ENCODE data around the gene CABP7.

Gene CABP7

DNA sequence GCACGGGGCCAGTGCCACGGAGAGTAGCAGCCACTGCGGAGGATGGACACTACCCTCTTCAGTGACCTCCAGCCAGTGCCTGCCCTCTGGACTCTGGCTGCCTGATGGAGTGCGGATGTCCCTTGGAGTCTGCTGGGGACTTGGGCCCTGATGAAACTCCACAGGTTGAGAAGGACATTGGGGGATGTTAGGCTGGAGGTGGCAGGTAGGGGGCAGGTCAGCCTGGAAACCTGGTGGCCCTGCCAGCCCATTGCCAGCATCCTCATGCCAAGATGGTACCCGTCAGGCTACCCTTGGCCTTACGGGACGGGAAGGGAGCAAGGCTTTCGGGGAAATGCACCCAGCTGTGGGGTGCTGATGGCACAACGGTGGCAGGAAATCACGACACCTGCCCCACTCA lies 4.0 kb downstream of the CABP7 start:
- DNase-seq: no peak

DNA sequence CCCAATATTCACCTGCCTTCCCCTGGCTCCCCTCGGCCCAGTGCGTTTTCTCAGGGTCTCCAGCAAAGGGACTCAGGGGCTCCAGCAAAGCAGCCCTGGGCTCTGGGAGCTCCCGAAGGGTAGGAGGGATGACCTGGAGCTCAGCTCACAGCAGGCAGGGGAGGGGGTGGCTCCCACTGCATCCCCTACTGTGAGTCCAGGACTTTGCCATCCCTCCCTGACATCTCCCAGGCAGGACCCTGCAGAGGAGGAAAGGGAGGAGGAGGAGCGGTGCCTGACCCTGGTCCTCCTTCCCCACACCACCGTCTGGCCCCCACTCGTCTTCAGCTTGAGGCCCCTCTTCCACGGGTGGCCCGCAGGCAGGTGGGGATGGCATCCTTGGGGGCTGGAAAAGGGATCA lies 5.0 kb downstream of the CABP7 start:
- no peak for DNase-seq

DNA sequence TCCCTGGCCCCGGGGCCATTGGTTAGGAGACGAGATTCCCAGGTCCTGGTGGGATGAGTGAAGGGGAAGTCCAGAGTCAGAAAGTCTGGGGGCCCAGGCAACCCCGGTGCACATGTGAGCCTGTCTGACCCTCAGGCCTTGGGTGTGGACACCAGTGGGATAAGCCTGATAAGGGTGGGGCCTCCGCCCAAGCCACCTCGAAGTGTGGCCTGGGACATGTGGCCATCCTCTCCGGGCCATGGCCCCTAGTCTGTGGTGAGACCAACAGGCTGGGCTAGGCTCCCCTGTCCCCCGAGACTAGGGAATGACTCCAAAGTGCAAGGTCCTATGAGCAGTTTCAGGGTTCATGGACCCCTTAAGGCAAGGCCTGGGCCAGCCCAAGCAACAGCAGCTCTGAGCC lies 6.3 kb downstream of the CABP7 start:
- no peak for DNase-seq

GRCh38 chr22:29726512-29727130 lies 6.8 kb downstream of the CABP7 start:
- DNase-seq: no peak

DNA sequence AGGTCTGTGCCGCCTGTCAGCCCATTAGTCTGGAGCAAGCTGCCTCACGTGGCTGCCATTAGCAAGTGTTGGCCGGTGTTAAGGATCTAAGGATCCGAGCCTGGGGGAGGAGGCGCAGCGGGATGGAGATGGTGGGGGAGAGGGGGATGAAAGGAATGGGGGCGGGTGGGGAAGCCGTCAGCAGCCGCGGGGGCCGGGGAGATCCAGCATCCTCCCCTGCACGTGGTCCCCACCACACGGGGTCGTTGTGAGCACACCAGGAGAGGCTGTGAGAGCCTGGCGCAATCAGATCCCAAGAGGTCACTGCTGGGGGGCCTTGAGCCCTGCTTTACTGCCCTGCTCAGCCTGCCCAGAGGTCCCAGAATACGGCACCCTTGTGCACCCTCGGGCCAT lies 7.3 kb downstream of the CABP7 start:
- DNase-seq: peak; percentile 4

DNA sequence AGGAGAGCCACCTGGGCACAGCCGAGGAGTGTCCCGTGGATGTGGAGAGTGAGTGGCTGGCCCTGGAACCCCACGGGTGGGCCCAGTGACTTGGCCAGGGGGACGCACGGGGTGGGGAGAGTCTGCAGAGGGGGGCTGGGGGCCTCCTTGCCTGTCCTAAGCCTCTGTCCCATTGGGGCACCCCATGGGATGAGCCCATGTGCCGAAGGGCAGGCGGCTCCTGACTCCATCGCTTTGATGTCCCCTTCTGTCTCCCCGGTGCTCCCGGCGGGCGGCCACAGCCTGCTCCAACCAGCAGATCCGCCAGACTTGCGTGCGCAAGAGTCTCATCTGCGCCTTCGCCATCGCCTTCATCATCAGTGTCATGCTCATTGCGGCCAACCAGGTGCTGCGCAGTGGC lies 9.4 kb downstream of the CABP7 start:
- no peak for DNase-seq

- no peak for DNase-seq
Observed at GRCh38 chr22:29731058-29731850, 11.5 kb downstream of the CABP7 start.

DNA sequence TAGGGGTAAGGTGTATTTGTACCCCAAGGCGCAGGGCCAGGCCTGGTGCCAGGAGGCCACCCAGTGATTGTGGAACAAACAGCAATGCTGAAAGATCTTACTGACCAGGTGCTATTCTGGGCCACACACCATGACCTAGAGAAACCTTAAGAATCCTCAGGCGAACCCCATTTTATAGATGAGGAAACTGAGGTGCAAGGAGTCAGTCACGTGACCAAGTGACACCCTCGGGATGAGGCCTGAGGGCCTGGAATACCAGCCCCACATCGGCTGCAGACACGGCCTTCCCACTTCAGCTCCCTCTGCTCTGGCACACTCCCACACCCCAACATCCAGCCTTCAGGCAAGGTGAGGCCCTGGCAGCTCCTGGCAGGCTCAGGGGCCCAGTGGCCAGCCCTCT lies 13.1 kb downstream of the CABP7 start:
- DNase-seq: no peak

- DNase-seq: no peak
Observed at GRCh38 chr22:29733362-29734201, 13.8 kb downstream of the CABP7 start.

DNA sequence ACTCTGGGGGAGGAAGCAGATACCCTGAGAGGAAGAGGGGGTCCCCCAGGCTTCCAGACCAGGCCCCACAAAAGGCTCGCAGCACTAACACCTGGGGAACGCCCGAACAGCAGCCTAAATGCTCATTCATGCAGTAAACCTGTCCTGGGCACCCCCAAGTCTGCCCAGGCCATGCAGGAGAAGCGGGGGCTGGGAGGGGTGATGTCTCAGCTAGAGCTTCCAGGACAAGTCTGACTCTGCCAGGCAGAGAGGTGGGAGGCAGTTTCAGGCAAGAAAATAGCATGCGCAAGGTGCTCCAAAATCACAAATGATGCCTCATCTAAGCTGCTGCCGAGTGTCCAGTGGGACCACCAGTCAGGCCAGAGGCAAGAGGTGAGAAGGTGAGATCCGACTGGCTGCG lies 14.6 kb downstream of the CABP7 start:
- no peak for DNase-seq

DNA sequence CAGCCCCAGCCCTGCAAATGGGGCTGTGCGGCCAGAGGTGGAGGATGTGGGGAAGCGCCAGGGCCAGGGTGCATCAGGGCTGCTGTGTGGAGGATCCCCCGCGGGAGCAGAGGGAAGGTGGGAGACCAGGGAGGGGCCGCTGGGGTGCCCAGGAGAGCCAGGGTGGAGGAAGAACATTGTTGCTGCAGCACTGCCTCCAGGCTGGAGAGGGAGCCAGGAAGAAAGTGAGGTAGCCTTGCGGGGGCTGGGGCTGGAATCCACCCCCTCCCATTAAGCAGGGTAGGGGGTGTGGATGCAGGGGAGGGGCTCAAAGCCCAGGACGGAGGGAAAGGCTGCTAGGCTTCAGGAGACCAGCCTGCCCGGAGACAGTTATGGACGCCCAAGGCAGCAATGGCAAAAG lies 15.0 kb downstream of the CABP7 start:
- no peak for DNase-seq

- no peak for DNase-seq
Observed at GRCh38 chr22:29735416-29735815, 15.6 kb downstream of the CABP7 start.

DNA sequence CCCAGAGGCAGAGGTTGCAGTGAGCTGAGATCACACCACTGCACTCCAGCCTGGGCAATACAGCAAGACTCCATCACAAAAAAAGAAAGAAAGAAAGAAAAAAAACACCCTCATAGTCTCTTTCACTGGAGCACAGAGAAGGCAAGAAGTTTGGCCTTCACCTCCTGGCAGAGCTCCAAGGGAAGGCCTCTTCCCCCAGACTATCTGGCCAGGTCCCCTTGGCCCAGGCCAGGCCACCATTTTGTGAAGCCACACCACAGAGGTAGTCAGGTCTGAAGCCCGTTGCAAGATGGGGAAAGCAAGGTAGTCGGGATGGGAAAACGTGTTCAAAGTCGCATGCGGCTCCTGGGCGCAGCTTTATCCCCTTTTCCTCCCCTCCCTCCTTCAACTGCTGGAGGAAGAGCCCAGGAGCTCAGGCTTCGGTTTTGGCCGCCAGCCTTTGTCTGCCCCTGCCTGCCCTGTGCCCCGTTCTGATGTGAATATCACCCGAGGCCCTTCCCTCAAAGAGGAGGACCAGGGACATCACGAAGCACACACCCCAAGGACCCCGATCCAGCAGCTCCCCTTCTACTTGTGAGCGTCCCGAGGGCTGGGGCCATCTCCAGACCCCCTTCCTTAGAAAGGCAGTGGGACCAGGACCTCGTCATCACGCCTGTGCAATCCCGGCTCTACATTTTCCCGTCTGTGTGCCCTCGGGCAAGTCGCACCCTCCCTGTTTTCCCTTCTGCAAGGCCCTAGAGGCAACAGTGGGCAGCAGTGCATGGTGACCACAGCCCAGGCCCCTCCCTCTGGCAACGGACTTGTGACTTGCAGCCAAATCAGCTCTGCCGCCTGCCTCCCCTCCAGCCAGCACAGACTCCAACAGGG lies 17.7 kb downstream of the CABP7 start:
- DNase-seq: no peak

- no peak for DNase-seq
Observed at GRCh38 chr22:29738118-29738815, 18.5 kb downstream of the CABP7 start.

DNA sequence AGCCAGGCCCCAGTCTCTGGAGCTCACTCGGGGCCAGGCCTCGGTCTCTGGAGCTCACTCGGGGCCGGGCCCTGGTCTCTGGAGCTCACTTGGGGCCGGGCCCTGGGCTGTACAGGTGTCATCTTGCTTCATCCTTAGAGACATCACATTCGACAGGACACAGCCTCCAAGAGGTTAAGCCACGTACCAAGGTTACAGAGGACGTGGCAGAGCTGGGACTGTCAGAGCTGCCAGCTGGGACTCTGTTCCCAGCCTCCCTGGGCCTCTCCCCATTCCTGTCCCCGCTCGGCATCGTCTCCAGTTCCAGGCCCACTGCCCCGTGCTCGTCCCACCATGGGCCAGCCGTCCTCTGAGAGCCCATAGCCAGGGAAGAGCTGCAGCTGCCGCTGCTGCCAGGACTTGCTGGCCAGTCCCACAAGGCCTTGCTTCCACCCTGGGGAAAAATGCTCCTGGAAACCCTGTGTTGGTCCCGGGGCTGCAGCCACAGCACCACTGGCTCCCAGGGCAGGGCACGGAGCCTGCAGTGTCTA lies 19.6 kb downstream of the CABP7 start:
- DNase-seq: no peak

- DNase-seq: no peak
Observed at GRCh38 chr22:29740216-29740615, 20.4 kb downstream of the CABP7 start.

- no peak for DNase-seq
Observed at GRCh38 chr22:29741926-29742325, 22.1 kb downstream of the CABP7 start.

DNA sequence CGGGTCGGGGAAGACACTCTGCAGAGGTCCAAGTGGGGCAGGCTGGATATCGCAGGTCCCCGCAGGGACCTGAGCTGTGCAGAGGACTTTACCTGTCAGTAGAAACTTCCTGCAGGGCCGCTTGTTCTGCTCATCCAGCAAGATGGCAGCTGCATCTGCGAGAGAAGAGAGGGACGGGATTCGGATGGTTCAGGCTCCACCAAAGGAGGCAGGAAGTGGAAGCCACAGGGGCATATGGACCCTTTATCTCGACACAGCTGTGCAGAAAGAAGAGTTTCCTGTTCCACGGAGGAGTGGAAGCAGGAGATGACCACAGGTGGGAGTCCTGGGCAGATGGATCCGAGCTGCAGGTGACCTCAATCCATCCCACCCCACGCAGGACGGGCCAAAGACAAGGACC lies 22.5 kb downstream of the CABP7 start:
- no peak for DNase-seq

DNA sequence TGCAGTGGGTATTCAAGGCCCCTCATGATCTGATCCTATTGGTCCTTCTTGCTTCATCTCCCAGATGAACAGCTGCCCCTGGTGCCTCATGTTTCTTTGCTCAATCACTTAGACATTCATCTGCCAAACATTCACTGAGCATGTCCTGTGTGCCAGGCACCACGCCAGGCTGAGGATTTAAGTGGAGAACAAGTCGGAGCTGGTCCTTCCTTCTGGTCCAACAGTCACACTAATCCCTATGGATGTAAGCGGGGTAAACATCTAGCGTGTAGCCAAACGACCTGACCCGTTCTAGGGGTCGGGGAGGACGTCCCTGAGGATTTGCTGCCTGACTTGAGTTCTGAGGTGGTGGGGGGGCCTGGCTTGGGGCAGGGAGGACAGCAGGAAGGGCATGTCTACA lies 25.1 kb downstream of the CABP7 start:
- DNase-seq: no peak

- DNase-seq: no peak
Observed at GRCh38 chr22:29747832-29748231, 28.0 kb downstream of the CABP7 start.

- DNase-seq: no peak
Observed at GRCh38 chr22:29748248-29748893, 28.6 kb downstream of the CABP7 start.
